Renal cortex interstitium (tissue), 11 donors: ENCODE results near the gene TPM4. TPM values are rescaled to one million over a fixed set of nuclear protein-coding genes. Genes with fewer than 3 reads are reported as not detected.

Experiments
- DNase-seq, 11 donors: peaks; one replicate each; pipeline ENCODE4 v3.0.0-alpha.2; 2013; ENCODE audit warnings: low read depth in 9 of 11, low spot score in 4 of 11; ENCODE audit errors: extremely low read depth in 1 of 11
- polyA plus RNA-seq, 3 donors: library from polyadenylated mRNA; unstranded; fragments of 120-200 nt; gene quantifications; one replicate each; pipeline ENCODE4 v1.2.1, GENCODE V29; 2013; ENCODE audit not compliant: insufficient read length in 3 of 3

The TPM4 gene
- polyA plus RNA-seq, 3 donors = 525 to 623 (median 557) TPM

DNA sequence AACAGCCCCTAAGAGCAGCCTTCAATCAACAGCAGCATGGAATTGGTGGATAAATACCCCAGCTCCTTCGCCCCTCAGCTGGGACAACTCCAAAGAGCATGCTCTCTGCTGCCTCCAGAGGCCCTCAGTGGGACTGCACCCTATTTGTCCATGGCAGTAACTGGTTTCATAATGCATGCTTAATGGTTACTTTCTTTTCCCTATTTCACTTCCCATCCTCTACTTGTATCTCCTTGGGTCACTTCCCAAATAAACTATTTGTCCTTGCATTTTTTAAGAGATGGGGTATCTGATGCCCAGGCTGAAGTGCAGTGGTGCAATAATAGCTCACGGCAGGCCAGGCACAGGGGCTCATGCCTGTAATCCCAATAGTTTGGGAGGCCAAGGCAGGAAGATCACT is 13.5 kb upstream of the TPM4 start:
- no peak for DNase-seq

- no peak for DNase-seq
These were observed 11.9 kb upstream of the TPM4 start for GRCh38 chr19:16064209-16064889.

DNA sequence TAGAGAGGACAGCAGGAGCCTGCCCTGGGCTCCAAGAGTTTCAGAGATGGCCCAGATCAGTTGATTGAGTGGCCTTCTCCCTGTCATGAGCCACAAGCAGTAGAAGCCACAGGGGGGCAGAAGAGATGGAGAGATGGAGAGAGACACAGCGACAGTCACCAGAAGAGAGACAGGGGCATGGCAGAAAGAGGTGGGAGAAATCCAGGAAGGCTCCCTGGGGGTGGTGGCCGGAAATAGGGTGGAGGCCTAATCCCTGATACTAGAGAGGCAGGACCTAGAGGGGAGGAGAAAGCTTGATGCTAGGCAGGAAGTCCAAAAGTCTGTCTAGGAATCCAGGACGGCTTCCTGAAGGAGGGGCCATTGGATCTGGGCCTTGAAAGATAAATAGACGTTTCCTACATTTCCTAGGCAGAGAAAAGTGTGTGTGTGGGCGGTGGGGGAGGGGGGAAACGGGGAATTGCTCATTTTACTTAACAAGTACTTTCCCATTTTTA is 9.6 kb upstream of the TPM4 start:
- DNase-seq = no peak

DNA sequence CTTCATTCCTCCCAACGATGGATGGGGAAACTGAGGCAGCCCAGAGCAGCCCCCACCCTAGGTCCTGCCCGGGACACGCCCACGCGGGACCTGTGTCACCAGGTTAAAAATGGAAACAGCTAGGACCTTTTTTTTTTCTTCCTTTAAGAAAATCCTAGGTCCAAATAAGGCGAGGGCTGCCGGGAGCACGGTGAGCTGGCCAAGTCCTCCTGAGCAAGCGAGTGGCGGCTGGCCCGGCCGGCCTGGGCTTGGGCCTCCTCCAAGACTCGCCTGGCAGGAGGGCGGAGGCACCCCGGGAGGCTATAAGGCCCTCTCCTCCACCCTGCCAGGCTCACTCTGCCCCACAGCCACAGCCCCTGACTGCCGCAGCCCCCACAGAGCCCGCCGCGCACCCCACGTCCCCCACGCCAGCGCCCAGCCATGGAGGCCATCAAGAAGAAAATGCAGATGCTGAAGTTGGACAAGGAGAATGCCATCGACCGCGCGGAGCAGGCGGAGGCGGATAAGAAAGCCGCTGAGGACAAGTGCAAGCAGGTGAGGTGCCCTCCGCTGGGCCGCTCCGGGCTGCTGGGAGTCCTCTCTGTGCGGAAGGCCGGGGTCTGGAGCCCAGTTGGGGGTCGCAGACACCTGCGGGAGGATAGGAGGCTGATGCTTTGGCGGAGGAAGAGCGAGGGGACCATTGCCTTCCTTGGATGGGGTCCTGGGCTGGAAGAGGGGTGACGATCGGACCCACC is 8.9 kb upstream of the TPM4 start:
- DNase-seq = no peak

DNA sequence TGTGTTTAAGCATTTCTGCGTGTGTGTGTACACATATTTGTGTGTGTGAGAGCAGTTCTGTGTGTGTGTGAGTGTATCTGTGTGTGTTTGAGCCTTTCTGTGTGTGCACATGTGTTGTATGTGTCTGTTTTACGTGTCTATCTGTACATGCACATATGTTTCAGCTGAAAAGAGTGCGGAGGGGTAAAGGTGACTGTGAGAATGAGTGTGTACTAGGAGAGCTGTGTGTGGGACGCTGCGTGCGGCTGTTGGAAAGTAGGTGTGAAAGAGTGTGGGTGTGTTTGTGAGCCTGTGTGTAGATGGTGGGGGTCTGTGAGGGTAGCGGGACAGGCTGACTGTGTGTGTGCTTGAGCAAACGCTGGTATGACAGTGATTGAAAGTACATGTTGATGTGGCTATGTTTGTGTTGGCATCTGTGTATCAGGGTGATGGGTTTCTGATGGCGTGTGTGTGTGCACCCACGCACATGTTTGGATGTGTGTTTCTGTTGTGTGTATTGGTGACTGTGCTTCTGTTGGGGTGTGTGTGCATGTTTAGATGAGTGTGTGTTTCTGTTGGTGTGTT is 7.5 kb upstream of the TPM4 start:
- DNase-seq = no peak

DNA sequence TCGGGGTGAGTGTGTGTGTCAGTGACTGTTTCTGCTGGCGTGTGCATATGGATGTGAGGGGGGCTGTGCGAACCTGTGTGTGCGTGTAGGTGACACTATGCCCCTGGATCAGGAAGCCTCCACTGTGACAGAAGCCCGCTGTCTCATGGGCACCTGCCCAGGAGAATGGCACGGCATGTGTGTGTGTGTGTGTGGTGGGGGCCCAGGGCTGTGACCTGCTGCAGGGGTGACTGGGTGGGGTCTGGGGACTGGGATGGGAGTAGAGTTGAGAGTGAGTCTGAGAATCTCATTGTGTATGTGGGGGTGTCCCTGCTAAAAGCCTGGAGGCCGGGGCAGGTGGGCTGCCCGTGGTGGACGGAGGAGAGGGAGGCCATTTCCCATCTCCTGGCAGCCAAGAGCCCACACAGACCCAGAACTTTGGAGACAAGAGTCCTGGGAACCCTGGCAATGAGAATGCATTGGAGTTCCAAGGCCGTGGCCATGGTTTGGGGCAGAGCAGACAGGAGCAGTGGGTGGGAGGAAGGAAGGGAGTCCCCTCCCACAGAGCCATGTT is 6.4 kb upstream of the TPM4 start:
- DNase-seq = no peak

GRCh38 chr19:16070366-16070990 is 5.8 kb upstream of the TPM4 start:
- no peak for DNase-seq

GRCh38 chr19:16071072-16071691 is 5.1 kb upstream of the TPM4 start:
- no peak for DNase-seq

DNA sequence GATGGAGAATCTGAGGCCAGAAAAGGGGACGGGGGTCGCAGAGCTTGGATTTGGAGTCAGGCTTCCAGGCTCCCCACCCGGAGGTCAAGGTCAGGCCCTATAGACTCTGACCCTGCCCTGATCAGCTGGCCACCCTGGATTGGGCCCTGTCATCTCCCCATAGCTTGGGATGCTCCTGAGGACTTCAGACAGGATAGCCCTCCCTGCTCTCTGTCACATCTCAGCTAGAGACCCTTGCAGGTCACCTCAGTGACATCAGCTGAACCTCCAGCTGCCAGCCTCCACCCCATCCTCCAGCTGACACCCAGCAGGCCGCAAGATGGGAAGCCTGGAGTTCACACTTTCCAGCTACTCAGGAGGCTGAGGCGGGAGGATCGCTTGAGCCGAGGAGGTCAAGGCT is 2.8 kb upstream of the TPM4 start:
- no peak for DNase-seq

- no peak for DNase-seq
These were observed 2.3 kb upstream of the TPM4 start for GRCh38 chr19:16073988-16074387.

DNA sequence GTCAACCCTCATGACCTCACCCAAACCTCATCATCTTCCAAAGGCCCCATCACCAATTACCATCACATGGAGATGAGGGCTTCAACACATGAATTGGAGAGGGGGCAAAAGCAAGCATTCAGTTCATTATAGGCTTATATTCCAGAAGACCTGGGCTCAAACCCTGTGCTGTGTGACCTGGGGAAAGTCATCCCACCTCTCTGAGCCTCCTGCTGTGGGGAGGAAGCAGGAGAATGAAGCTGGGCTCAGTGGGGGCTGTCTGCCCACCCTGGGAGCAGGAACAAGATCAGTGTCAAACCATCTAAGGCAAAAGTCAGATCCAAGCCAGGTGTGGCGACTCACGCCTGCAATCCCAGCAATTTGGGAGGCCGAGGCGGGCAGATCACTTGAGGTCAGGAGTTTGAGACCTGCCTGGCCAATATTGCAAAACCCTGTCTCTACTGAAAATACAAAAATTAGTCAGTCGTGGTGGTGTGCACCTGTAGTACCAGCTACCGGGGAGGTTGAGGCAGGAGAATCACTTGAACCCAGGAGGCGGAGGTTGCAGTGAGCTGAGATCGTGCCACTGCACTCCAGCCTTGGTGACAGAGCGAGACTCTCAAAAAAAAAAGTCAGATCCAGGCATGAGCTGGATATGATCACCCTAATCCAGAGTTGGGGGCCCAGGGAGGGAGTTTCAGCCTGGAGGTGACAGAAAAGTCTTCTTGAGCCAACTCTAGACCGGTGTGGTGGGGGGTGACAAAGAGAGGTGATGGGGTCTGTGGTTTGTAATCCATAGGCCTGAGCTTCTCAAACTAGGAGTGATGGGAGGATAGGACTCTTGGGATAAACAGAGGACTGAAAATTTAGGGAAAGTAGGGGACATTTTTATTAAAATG is 1.6 kb upstream of the TPM4 start:
- DNase-seq = no peak

DNA sequence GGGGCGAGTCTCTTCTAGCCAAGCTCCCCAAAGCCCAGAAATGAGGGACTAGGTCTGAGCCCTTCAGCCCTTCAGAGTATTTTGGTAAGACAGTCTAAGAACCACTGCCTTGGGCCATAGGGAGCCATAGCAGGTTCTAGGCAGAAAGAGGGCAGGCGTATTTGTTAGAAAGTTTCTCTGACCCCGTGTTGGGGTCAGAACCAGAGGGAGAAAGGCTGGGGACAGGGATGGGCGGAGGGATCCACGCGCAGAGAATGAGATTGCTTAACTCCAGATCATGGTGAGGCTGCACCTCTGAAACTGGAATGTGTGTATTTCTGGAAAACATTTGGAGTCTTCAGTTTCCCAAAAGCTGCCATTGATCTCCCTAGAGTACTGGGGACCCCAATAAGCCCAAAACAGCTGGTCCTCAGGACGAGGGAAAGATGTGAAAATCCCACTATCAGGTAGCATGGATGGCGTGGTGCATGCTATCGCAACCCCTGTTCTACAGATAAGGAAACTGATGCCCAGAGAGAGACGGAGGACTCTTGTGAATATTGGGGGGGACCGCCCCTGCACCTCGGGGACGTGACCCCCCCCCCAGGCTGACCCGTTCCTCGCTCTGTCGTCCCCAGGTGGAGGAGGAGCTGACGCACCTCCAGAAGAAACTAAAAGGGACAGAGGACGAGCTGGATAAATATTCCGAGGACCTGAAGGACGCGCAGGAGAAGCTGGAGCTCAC is 703 bp upstream of the TPM4 start:
- DNase-seq = no peak

DNA sequence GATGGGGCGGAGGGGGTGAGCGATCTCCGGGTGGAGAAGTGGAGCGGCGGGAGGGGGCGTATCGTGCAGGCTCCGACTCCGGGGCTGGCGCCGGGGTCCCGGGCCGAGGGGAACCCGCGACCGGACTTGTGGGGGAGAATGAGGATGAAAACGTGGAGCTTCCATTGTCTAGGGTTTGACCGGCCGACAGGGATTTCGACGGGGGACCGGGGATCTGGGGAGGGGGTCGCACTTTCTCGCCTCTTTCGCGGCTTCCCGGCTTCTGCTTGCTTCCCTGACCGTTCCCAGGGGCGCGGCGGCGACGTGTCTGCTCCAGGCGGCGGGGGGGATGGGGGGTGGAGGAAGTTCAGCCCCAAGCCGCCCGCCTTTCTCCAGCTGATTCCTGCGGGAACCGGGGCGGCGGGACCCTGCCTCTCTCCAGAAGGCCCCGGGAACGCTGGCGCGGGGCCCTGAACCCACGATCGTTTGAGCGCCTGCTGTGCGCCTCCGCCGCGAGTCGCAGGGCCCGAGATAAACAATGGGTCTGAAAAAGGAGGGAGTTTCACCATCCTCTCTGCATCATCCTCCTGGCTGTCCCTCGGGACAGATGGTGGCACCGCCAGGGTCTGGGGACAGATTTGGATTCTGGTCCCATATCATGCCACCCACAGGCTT is 790 bp downstream of the TPM4 start:
- DNase-seq = peak in 1 of 11 donors; percentile 51

GRCh38 chr19:16077984-16078758 is 1.9 kb downstream of the TPM4 start:
- no peak for DNase-seq

- DNase-seq = peak in 9 of 11 donors; percentile 74 to 92 (median 85)
These were observed 2.7 kb downstream of the TPM4 start for GRCh38 chr19:16078759-16079707.
